Left lung (tissue), 10 donors: ENCODE results near the gene DSCAML1. TPM values are rescaled to one million over a fixed set of nuclear protein-coding genes. Genes with fewer than 3 reads are reported as not detected.

Experiments
- ATAC-seq: fragments of 200-7000 bp; cut with Tn5 transposase; one replicate; pipeline ENCODE4 v1.9.1; 2020; ENCODE audit warnings: moderate library complexity
- DNase-seq, 4 donors: peaks; one replicate each; pipeline ENCODE4 v3.0.0-alpha.2; 2013 to 2020
- H3K27ac ChIP-seq, 2 donors: fragments of 200-600 bp; sonication (generic) in 1 of 2; one replicate each; pipeline versions ENCODE4 v1.5.0 to v1.8.0; 2020 to 2021
- H3K27me3 ChIP-seq, 2 donors: fragments of 200-600 bp; sonication (generic) in 1 of 2; one replicate each; pipeline versions ENCODE4 v1.5.0 to v1.8.0; 2020 to 2021
- H3K36me3 ChIP-seq, 2 donors: fragments of 200-600 bp; sonication (generic) in 1 of 2; one replicate each; pipeline versions ENCODE4 v1.5.0 to v1.8.0; 2020 to 2021
- H3K4me1 ChIP-seq, 2 donors: fragments of 200-600 bp; one replicate each; pipeline ENCODE4 v1.8.0; 2021
- H3K4me3 ChIP-seq, 2 donors: fragments of 200-600 bp; sonication (generic) in 1 of 2; one replicate each; pipeline versions ENCODE4 v1.5.0 to v1.8.0; 2020 to 2021; ENCODE audit warnings: mild to moderate bottlenecking in 1 of 2
- H3K9me3 ChIP-seq, 2 donors: fragments of 200-600 bp; sonication (generic) in 1 of 2; one replicate each; pipeline versions ENCODE4 v1.5.0 to v1.8.0; 2020 to 2021
- CTCF ChIP-seq, 2 donors: fragments of 200-600 bp; sonication (generic) in 1 of 2; IDR thresholded peaks; one replicate each; pipeline versions ENCODE4 v1.5.0 to v1.8.0; 2021; ENCODE audit warnings: antibody characterized with exemption in 2 of 2
- intact Hi-C, 2 donors: fragments of 100-400 bp; cut with DNase I; formaldehyde crosslinking; loops; one replicate each; pipeline versions ENCODE4 v1.11.2 to v1.14.2; 2022
- polyA plus RNA-seq, 6 donors: library from polyadenylated mRNA; unstranded; fragments of 120-200 nt; gene quantifications; one replicate each; pipeline ENCODE4 v1.2.1, GENCODE V29; 2013; ENCODE audit not compliant: insufficient read length in 6 of 6
- total RNA-seq, 2 donors: library from RNA; stranded (reverse); fragmentation: NEBNext Ultra II Directional; extraction: Animal tissue kit (Norgen Biotek cat#: 25700); gene quantifications; one replicate each; pipeline ENCODE4 v1.2.1, GENCODE V29; 2021
- donor health status: DM: no; HTN: yes; CAD: no.
- donor health status: DM: no; HTN: no; CAD: no.

The DSCAML1 gene
- total and polyA plus RNA-seq, 8 donors = 0.35 to 1.8 (median 1.2) TPM

DNA sequence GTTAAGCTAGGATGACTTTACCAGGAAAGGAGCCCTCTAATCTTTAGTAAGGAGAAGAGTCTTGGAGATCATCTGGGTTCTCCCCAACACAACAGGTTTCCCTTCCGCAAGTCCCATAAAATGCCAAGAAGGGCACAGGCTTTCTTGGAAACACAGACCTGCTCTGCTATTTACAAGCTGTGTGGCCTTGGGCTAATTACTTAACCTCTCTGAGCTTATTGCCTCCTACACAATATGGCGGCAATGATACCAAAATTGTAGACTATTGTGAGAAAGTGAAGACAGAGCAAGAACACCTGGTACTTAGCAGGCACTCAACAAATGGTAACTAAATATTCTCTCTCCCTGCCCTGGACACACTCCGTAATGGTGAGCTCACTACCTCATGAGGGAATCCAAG lies 49.1 kb downstream of the DSCAML1 start:
- H3K27ac ChIP-seq = no peak overlapping the region
- no peak overlapping the region for H3K4me3 ChIP-seq
- intact Hi-C loops = no loop called here
- TF ChIP-seq CTCF (IDR thresholded peaks at IDR 0.05) = no peak
- H3K4me1 ChIP-seq = no peaks in the 10 kb centered on the region
- H3K27me3 ChIP-seq = no peaks in the 10 kb centered on the region
- ATAC-seq (no peak), DNase-seq (no peak)
- no peaks in the 10 kb centered on the region for H3K9me3 ChIP-seq
- no peaks in the 10 kb centered on the region for H3K36me3 ChIP-seq

DNA sequence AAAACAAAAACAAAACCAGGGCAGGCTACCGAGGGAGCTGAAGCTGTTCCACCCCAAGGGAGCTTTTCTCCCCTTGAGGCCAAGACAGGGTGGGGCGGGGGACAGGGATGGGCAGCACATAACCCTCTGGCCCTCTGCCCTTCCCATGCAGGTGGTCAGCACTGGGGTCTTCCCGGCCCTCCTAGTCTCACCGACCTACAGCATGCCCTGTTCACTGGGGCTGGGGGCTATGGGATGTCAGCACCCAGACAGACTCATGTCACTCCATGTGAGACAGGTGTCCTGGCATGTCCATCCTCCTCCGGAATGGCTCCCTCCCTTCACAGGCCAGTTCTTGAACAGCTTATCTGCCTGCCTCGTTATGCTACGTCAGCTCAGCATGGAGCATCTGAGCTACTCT lies 51.7 kb downstream of the DSCAML1 start:
- ATAC-seq = no peak
- no peak for DNase-seq
- Histone ChIP-seq H3K4me1 (no peaks in the 10 kb centered on the region), H3K9me3 (peaks cover 0 to 5% of the 10 kb centered on the region in 2 donors), H3K4me3 (no peak overlapping the region), H3K36me3 (no peaks in the 10 kb centered on the region), H3K27ac (no peak overlapping the region), H3K27me3 (no peaks in the 10 kb centered on the region)
- intact Hi-C loops = no loop called here
- no peak for TF ChIP-seq CTCF (IDR thresholded peaks at IDR 0.05)

- Histone ChIP-seq H3K4me1 (no peaks in the 10 kb centered on the region), H3K9me3 (peaks cover 0 to 5% of the 10 kb centered on the region in 2 donors), H3K27ac (no peak overlapping the region), H3K36me3 (no peaks in the 10 kb centered on the region), H3K27me3 (no peaks in the 10 kb centered on the region), H3K4me3 (no peak overlapping the region)
- no peak for TF ChIP-seq CTCF (IDR thresholded peaks at IDR 0.05)
- intact Hi-C loops = no loop called here
- DNase-seq = no peak
- ATAC-seq = no peak
Measured at GRCh38 chr11:117744471-117745150, 52.4 kb downstream of the DSCAML1 start.

DNA sequence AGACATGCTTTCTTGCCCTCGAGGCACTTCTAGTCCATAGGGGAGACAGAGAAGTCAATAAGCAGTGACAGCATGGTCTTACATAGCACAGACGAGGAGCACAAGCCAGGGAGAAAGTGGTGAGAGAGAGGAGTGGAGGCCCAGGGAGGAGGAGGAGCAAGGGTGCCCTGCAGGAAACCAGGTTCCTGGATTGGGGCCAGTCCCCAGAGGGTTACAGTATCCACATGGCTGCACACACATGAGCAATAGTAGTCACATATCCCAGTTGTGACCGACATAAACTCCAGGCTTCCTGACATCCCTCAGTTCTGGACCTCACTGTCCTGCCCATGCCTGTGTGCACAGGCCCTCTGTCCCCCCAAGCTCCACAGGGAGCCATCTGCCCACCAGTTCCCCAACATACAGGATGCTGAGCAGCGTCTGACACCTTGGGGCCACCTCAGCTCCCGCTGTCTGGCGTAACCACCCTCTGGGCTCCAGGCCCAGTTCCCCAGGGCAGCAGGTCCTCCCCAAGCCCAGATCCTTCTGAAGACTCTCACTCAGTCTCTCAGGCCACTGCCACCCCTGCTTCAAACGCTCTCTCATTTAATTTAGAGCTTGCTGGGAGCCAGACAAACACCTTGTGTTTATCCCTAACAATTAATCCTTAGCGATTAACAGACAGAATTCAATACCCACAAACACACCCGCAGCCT lies 53.7 kb downstream of the DSCAML1 start:
- Histone ChIP-seq H3K27me3 (no peaks in the 10 kb centered on the region), H3K36me3 (no peaks in the 10 kb centered on the region), H3K4me1 (no peaks in the 10 kb centered on the region), H3K27ac (no peak overlapping the region), H3K4me3 (no peak overlapping the region), H3K9me3 (peaks cover 0 to 5% of the 10 kb centered on the region in 2 donors)
- ATAC-seq (no peak), DNase-seq (no peak)
- intact Hi-C loops = no loop called here
- no peak for TF ChIP-seq CTCF (IDR thresholded peaks at IDR 0.05)

DNA sequence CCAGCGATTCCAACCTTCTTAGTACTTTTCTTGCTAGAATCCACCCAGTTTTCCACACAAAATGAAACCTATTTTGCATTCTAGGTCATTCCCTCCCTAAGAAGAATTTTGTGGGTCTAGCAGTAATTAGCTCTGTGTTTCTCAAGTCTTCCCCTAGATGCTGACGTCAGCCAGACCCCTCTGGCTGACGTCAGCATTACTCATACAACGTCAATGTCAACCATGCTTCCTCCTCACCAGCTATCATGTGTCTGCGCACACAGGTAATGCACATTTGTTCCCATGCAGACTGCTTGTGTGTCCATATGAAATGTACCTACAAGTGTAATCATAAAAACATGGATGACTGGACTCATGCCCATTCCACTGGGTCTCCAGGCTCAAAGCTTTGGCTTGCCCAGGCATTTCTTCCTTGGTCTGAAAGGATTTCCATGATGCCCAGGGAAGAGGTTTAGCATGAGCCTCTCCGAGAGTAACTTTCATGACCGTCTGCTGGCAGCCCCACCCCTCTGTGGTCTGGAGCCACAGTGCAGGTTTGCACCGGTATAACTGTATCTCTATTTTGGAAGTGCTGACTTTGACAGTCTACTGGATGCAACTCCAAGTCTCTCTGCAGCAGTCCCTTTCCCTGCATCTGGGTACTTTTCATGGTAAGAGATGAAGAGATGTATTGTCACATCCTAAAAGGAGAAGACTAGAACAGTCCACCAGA lies 58.6 kb downstream of the DSCAML1 start:
- Histone ChIP-seq H3K27ac (no peak overlapping the region), H3K27me3 (no peaks in the 10 kb centered on the region), H3K36me3 (no peaks in the 10 kb centered on the region), H3K4me3 (no peak overlapping the region), H3K9me3 (peaks cover 0 to 5% of the 10 kb centered on the region in 2 donors), H3K4me1 (peaks cover 0 to 6% of the 10 kb centered on the region in 2 donors)
- TF ChIP-seq CTCF (IDR thresholded peaks at IDR 0.05) = no peak
- intact Hi-C loops = no loop called here
- ATAC-seq (no peak), DNase-seq (no peak)
